Esophagus muscularis mucosa (tissue), 4 donors: ENCODE measurements around the gene FASTK. TPM values are rescaled to one million over a fixed set of nuclear protein-coding genes. Genes with fewer than 3 reads are reported as not detected.

Experiments
- DNase-seq: peaks from one replicate; pipeline ENCODE4 v3.0.0-alpha.2; 2017; ENCODE audit errors: extremely low spot score
- H3K27ac ChIP-seq, 4 donors: fragments of 200-600 bp; sonication (generic); replicated peaks in 1 of 4; 1 replicate in 3 of 4; 2 replicates in 1 of 4; pipeline ENCODE4 v1.5.1; 2016 to 2019; ENCODE audit warnings: mild to moderate bottlenecking in 1 of 4
- H3K27me3 ChIP-seq, 4 donors: fragments of 200-600 bp; sonication (generic); one replicate each; pipeline versions ENCODE4 v1.5.1 to v1.6.0; 2016 to 2019
- H3K36me3 ChIP-seq, 4 donors: fragments of 200-600 bp; sonication (generic); one replicate each; pipeline ENCODE4 v1.5.1; 2016 to 2019
- H3K4me1 ChIP-seq, 4 donors: fragments of 200-600 bp; sonication (generic); one replicate each; pipeline ENCODE4 v1.5.1; 2016 to 2019
- H3K4me3 ChIP-seq, 4 donors: fragments of 200-600 bp; sonication (generic); 1 replicate in 2 of 4; 2 replicates in 2 of 4; pipeline ENCODE4 v1.5.1; 2016 to 2019; ENCODE audit warnings: mild to moderate bottlenecking in 4 of 4, moderate library complexity in 1 of 4
- H3K9me3 ChIP-seq, 4 donors: fragments of 200-600 bp; sonication (generic); 1 replicate in 3 of 4; 2 replicates in 1 of 4; pipeline ENCODE4 v1.5.1; 2016 to 2019
- CTCF ChIP-seq, 3 experiments: fragments of 200-600 bp in 2 of 3; fragments of 450-650 bp in 1 of 3; sonication (generic) in 2 of 3; IDR thresholded peaks; one replicate each; pipeline ENCODE4 v1.5.1; 2017 to 2019; ENCODE audit warnings: antibody characterized with exemption in 3 of 3, mild to moderate bottlenecking in 2 of 3, moderate library complexity in 1 of 3
- EP300 ChIP-seq: sonication (generic); formaldehyde crosslinking; IDR thresholded peaks from one replicate; pipeline ENCODE4 v1.6.1; 2017; ENCODE audit warnings: antibody characterized with exemption
- POLR2A ChIP-seq: fragments of 450-650 bp; IDR thresholded peaks from one replicate; pipeline ENCODE4 v1.6.1; 2017; ENCODE audit warnings: antibody characterized with exemption, moderate library complexity, mild to moderate bottlenecking, low read depth
- POLR2AphosphoS5 ChIP-seq, 2 donors: sonication (generic); formaldehyde crosslinking; IDR thresholded peaks; one replicate each; pipeline ENCODE4 v1.6.1; 2017; ENCODE audit warnings: antibody characterized with exemption in 2 of 2
- WGBS: methylation state at CpG from one replicate; pipeline ENCODE4 v1.1.5; 2018; 5-methylcytosine and 5-hydroxymethylcytosine counted together
- intact Hi-C: fragments of 100-400 bp; cut with DNase I; formaldehyde crosslinking; loops from one replicate; pipeline ENCODE4 v1.15.1; 2023
- total RNA-seq, 4 donors: library from RNA; depleted of rRNA; stranded (reverse); fragments of >200 nt; gene quantifications; one replicate each; pipeline versions ENCODE4 v1.1.0 to v1.2.1, GENCODE V29; 2016

FASTK gene
- total RNA-seq, 4 donors from 2014 or later = 45.7 to 74.9 (median 60.4) TPM

- DNase-seq = no peak
- Histone ChIP-seq H3K4me3 (peak overlapping the region in 2 of 4 donors; percentile 43 to 52), H3K27ac (peak overlapping the region; percentile 92 to 95 (median 93)), H3K36me3 (peaks cover 27 to 35% (median 33%) of the 10 kb centered on the region in 4 donors), H3K9me3 (no peaks in the 10 kb centered on the region), H3K4me1 (peaks cover 50 to 62% (median 61%) of the 10 kb centered on the region in 4 donors), H3K27me3 (no peaks in the 10 kb centered on the region)
- intact Hi-C loops = loop anchor here (5.0 kb wide), 2 partner anchors 35 to 50 kb away; partner anchors contain the start of gene ABCB8
- no peak for TF ChIP-seq POLR2A
- TF ChIP-seq CTCF (IDR thresholded peaks at IDR 0.05) = no peak
- TF ChIP-seq POLR2AphosphoS5 (IDR thresholded peaks at IDR 0.05) = no peak
- TF ChIP-seq EP300 = no peak
- WGBS = 73% methylated on average over 7 of the region's 11 CpGs
These were observed 18.6 kb downstream of the FASTK start for GRCh38 chr7:151062111-151062398.

- peaks cover 56 to 68% (median 67%) of the 10 kb centered on the region in 4 donors for H3K4me1 ChIP-seq
- no peak for DNase-seq
- H3K4me3 ChIP-seq = peak overlapping the region; percentile 72 to 94 (median 90)
- no peaks in the 10 kb centered on the region for H3K9me3 ChIP-seq
- H3K27ac ChIP-seq = peak overlapping the region; percentile 92 to 95 (median 93)
- H3K27me3 ChIP-seq = no peaks in the 10 kb centered on the region
- no peak for TF ChIP-seq CTCF (IDR thresholded peaks at IDR 0.05)
- no peak for TF ChIP-seq POLR2A
- 54% methylated on average over 33 of the region's 33 CpGs for WGBS
- H3K36me3 ChIP-seq = peaks cover 21 to 29% (median 27%) of the 10 kb centered on the region in 4 donors
- intact Hi-C loops = loop anchor here (5.0 kb wide), 2 partner anchors 34 to 51 kb away; partner anchors contain the start of gene ABCB8
These were observed 19.1 kb downstream of the FASTK start for GRCh38 chr7:151061213-151062110.

GRCh38 chr7:151060416-151061212 lies 20.0 kb downstream of the FASTK start:
- H3K4me1 ChIP-seq = peaks cover 56 to 70% (median 68%) of the 10 kb centered on the region in 4 donors
- peak overlapping the region; percentile 72 to 94 (median 90) for H3K4me3 ChIP-seq
- H3K36me3 ChIP-seq = peaks cover 13 to 21% (median 18%) of the 10 kb centered on the region in 4 donors
- no peaks in the 10 kb centered on the region for H3K27me3 ChIP-seq
- TF ChIP-seq CTCF (IDR thresholded peaks at IDR 0.05) (no peak), POLR2A (no peak), POLR2AphosphoS5 (IDR thresholded peaks at IDR 0.05) (peak; percentile 34 to 38)
- H3K9me3 ChIP-seq = no peaks in the 10 kb centered on the region
- peak overlapping the region; percentile 92 to 95 (median 93) for H3K27ac ChIP-seq
- no peak for DNase-seq
- intact Hi-C loops = loop anchor here (5.0 kb wide), 2 partner anchors 33 to 52 kb away; partner anchors contain the start of gene ABCB8
- 7% methylated on average over 18 of the region's 21 CpGs for WGBS

GRCh38 chr7:151060113-151060415 lies 20.5 kb downstream of the FASTK start:
- DNase-seq = no peak
- 2% methylated on average over 16 of the region's 17 CpGs for WGBS
- H3K36me3 ChIP-seq = peaks cover 8 to 15% (median 13%) of the 10 kb centered on the region in 4 donors
- no peaks in the 10 kb centered on the region for H3K27me3 ChIP-seq
- intact Hi-C loops = loop anchor here (5.0 kb wide), 2 partner anchors 33 to 52 kb away; partner anchors contain the start of gene ABCB8
- peak overlapping the region; percentile 92 to 95 (median 93) for H3K27ac ChIP-seq
- no peaks in the 10 kb centered on the region for H3K9me3 ChIP-seq
- TF ChIP-seq POLR2A (no peak), EP300 (no peak), POLR2AphosphoS5 (IDR thresholded peaks at IDR 0.05) (no peak)
- H3K4me3 ChIP-seq = peak overlapping the region; percentile 72 to 94 (median 90)
- peaks cover 54 to 70% (median 68%) of the 10 kb centered on the region in 4 donors for H3K4me1 ChIP-seq
